K562 (cell line): ENCODE data around the gene CYBB. TPM values are rescaled to one million over a fixed set of nuclear protein-coding genes. Genes with fewer than 3 reads are reported as not detected.

Experiments used
- ARID3B ChIP-seq: fragments of 250-450 bp; sonication (Bioruptor Pico); IDR thresholded peaks from 2 replicates; pipeline ENCODE4 v1.4.0; 2020; ENCODE audit warnings: borderline replicate concordance
- ATF7 ChIP-seq: fragments of 450-650 bp; IDR thresholded peaks from 2 replicates; pipeline ENCODE4 v1.7.1; 2014; ENCODE audit warnings: mild to moderate bottlenecking, moderate library complexity
- CAMTA2 ChIP-seq: fragments of 250-450 bp; sonication (Bioruptor Pico); conservative IDR thresholded peaks from 2 replicates; pipeline ENCODE4 v1.5.1; 2022
- CREB1 ChIP-seq, 2 experiments: sonication (generic) in 1 of 2; formaldehyde crosslinking in 1 of 2; IDR thresholded peaks; 2 replicates each; pipeline versions ENCODE4 v1.6.1 to v1.8.0; 2012 to 2022; ENCODE audit warnings: inconsistent platforms in 1 of 2, mild to moderate bottlenecking in 1 of 2, missing genetic modification reagents in 1 of 2, moderate library complexity in 1 of 2
- E2F6 ChIP-seq, 2 experiments: IDR thresholded peaks; 2 replicates each; pipeline ENCODE4 v1.6.1; 2011; ENCODE audit warnings: borderline replicate concordance in 1 of 2, control low read depth in 1 of 2, low read depth in 1 of 2, low read length in 1 of 2, mild to moderate bottlenecking in 1 of 2, mixed read lengths in 1 of 2, moderate library complexity in 1 of 2; ENCODE audit not compliant: insufficient read depth in 1 of 2, insufficient read length in 1 of 2, poor library complexity in 1 of 2, severe bottlenecking in 1 of 2; ENCODE audit errors: extremely low read depth in 1 of 2
- EWSR1 ChIP-seq: fragments of 450-650 bp; IDR thresholded peaks from 2 replicates; pipeline ENCODE4 v1.6.1; 2018; ENCODE audit warnings: borderline replicate concordance, mild to moderate bottlenecking, low read depth, moderate library complexity; ENCODE audit not compliant: partially characterized antibody
- GATAD2B ChIP-seq: fragments of 450-650 bp; IDR thresholded peaks from 2 replicates; pipeline ENCODE4 v1.6.1; 2017; ENCODE audit warnings: mild to moderate bottlenecking, borderline replicate concordance
- GTF3C2 ChIP-seq: IDR thresholded peaks from 3 replicates; pipeline ENCODE4 v1.6.1; 2011; ENCODE audit warnings: borderline replicate concordance, mild to moderate bottlenecking, moderate library complexity; ENCODE audit not compliant: insufficient read length; ENCODE audit errors: extremely low read depth
- JUND ChIP-seq, 2 experiments: IDR thresholded peaks; 2 replicates in 1 of 2; 3 replicates in 1 of 2; pipeline ENCODE4 v1.6.1; 2011; ENCODE audit warnings: borderline replicate concordance in 2 of 2, low read depth in 2 of 2, low read length in 2 of 2, improper control_type of control experiment in 1 of 2, missing biosample characterization in 1 of 2, missing genetic modification characterization in 1 of 2, missing genetic modification reagents in 1 of 2
- MBD1 ChIP-seq: fragments of 250-450 bp; sonication (Bioruptor Pico); IDR thresholded peaks from 2 replicates; pipeline ENCODE4 v1.8.0; 2022; ENCODE audit warnings: inconsistent platforms
- NR2C1 ChIP-seq, 2 experiments: fragments of 450-650 bp; IDR thresholded peaks; 2 replicates each; pipeline ENCODE4 v1.6.1; 2017; ENCODE audit warnings: mild to moderate bottlenecking in 2 of 2, antibody characterized with exemption in 1 of 2, inconsistent platforms in 1 of 2, missing compliant biosample characterization in 1 of 2, missing genetic modification characterization in 1 of 2
- OTX1 ChIP-seq: fragments of 450-650 bp; formaldehyde crosslinking; IDR thresholded peaks from 2 replicates; pipeline ENCODE4 v1.4.0; 2022; ENCODE audit warnings: mild to moderate bottlenecking
- SAFB2 ChIP-seq: fragments of 200-400 bp; formaldehyde crosslinking; IDR thresholded peaks from 2 replicates; pipeline ENCODE4 v1.6.1; 2018; ENCODE audit warnings: borderline replicate concordance, low read length, low read depth, moderate library complexity; ENCODE audit not compliant: severe bottlenecking
- TEAD2 ChIP-seq: fragments of 450-650 bp; IDR thresholded peaks from 2 replicates; pipeline ENCODE4 v1.6.1; 2016; ENCODE audit warnings: missing genetic modification characterization, control low read depth, missing compliant biosample characterization
- ZNF41 ChIP-seq: fragments of 250-450 bp; sonication (Bioruptor Pico); conservative IDR thresholded peaks from 2 replicates; pipeline ENCODE4 v1.4.0; 2020; ENCODE audit warnings: mild to moderate bottlenecking
- ZNF445 ChIP-seq: fragments of 250-450 bp; sonication (Bioruptor Pico); IDR thresholded peaks from 2 replicates; pipeline ENCODE4 v1.4.0; 2020; ENCODE audit warnings: low read depth, mild to moderate bottlenecking, moderate library complexity
- ZNF511 ChIP-seq: sonication (generic); formaldehyde crosslinking; IDR thresholded peaks from 2 replicates; pipeline ENCODE4 v1.8.0; 2022; ENCODE audit warnings: mild to moderate bottlenecking, missing genetic modification reagents
- polyA plus RNA-seq, 8 experiments: library from polyadenylated mRNA; depleted of rRNA in 4 of 8; stranded (reverse) in 5 of 8; unstranded in 3 of 8; fragments of >200 nt; fragmentation: Nextera tagmentation in 2 of 8; fragmentation: Illumina TruSeq in 1 of 8; extraction: Ambion mirVana in 2 of 8; extraction: Trizol in 1 of 8; gene quantifications; 2 replicates each; pipeline versions ENCODE4 v1.2.1 to v1.2.3, GENCODE V29; 2011 to 2014; ENCODE audit warnings: inconsistent platforms in 1 of 8, missing spikeins in 1 of 8
- total RNA-seq, 7 experiments: library from RNA; depleted of rRNA in 6 of 7; stranded (reverse); fragments of >200 nt in 6 of 7; fragmentation: Illumina TruSeq in 2 of 7; extraction: Trizol in 2 of 7; gene quantifications; 2 replicates each; pipeline versions ENCODE4 v1.2.1 to v1.2.3, GENCODE V29; 2011 to 2021; ENCODE audit warnings: low replicate concordance in 1 of 7

Gene CYBB
- total and polyA plus RNA-seq, 9 of the 15 experiments (the other 6 are each of a cell fraction or from before 2014, with no cell fraction given) = 0.25 to 1.3 (median 0.74) TPM

- TF ChIP-seq NR2C1 (IDR thresholded peaks at IDR 0.05) = no peak
- TF ChIP-seq NR2C1 (tag; IDR thresholded peaks at IDR 0.05) = no peak
- TF ChIP-seq TEAD2 (tag) = no peak
- TF ChIP-seq GTF3C2 = no peak
- no peak for TF ChIP-seq CAMTA2 (CRISPR knock-in tag)
- no peak for TF ChIP-seq ZNF445 (CRISPR knock-in tag)
- no peak for TF ChIP-seq ZNF41 (CRISPR knock-in tag)
- no peak for TF ChIP-seq OTX1 (CRISPR knock-in tag)
- no peak for TF ChIP-seq ZNF511 (CRISPR knock-in tag)
- peak; percentile 63 to 83 for TF ChIP-seq E2F6 (IDR thresholded peaks at IDR 0.05; ENCODE audit: borderline replicate concordance in 1 of 2, extremely low read depth in 1 of 2, insufficient read depth in 1 of 2, insufficient read length in 1 of 2, low read depth in 1 of 2, low read length in 1 of 2, poor library complexity in 1 of 2, severe bottlenecking in 1 of 2)
- no peak for TF ChIP-seq ARID3B (CRISPR knock-in tag)
- TF ChIP-seq EWSR1 = no peak
- no peak for TF ChIP-seq SAFB2
- peak; percentile 84 for TF ChIP-seq CREB1 (IDR thresholded peaks at IDR 0.05)
- peak; percentile 59 for TF ChIP-seq CREB1 (CRISPR knock-in tag; IDR thresholded peaks at IDR 0.05)
- TF ChIP-seq MBD1 = no peak
- no peak for TF ChIP-seq GATAD2B
- peak; percentile 43 for TF ChIP-seq JUND (IDR thresholded peaks at IDR 0.05; ENCODE audit: borderline replicate concordance, low read depth, low read length)
- no peak for TF ChIP-seq JUND (tag; IDR thresholded peaks at IDR 0.05; ENCODE audit: borderline replicate concordance, low read depth, low read length)
- TF ChIP-seq ATF7 = peak; percentile 65
These were observed 67.3 kb downstream of the CYBB start, which contains the start of gene DYNLT3 (continued) for GRCh38 chrX:37846934-37847732.
